OCI-LY1 (cell line): Measurements from ENCODE around the gene PASD1.

Experiments used
- EZH2 ChIP-seq: fragments of 200-600 bp; sonication (generic), shearing (Covaris generic); IDR thresholded peaks from 2 replicates; pipeline ENCODE4 v1.8.0; 2017; ENCODE audit warnings: borderline replicate concordance, mixed run types, mild to moderate bottlenecking, antibody characterized with exemption, low read length, moderate library complexity, mixed read lengths
- TF ChIP-seq, protein P1 (sequence below): fragments of 200-600 bp; sonication (generic), shearing (Covaris generic); IDR thresholded peaks from 2 replicates; pipeline ENCODE4 v1.5.1; 2017; ENCODE audit warnings: mild to moderate bottlenecking, antibody characterized with exemption, low read length, moderate library complexity, mixed read lengths

- TF ChIP-seq, protein P1, sequence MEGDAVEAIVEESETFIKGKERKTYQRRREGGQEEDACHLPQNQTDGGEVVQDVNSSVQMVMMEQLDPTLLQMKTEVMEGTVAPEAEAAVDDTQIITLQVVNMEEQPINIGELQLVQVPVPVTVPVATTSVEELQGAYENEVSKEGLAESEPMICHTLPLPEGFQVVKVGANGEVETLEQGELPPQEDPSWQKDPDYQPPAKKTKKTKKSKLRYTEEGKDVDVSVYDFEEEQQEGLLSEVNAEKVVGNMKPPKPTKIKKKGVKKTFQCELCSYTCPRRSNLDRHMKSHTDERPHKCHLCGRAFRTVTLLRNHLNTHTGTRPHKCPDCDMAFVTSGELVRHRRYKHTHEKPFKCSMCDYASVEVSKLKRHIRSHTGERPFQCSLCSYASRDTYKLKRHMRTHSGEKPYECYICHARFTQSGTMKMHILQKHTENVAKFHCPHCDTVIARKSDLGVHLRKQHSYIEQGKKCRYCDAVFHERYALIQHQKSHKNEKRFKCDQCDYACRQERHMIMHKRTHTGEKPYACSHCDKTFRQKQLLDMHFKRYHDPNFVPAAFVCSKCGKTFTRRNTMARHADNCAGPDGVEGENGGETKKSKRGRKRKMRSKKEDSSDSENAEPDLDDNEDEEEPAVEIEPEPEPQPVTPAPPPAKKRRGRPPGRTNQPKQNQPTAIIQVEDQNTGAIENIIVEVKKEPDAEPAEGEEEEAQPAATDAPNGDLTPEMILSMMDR = no peak
- no peak for TF ChIP-seq EZH2
Observed at GRCh38 chrX:151604931-151605330, 41.5 kb downstream of the PASD1 start.
